ENCODE results near the gene TJP3.

The TJP3 gene

DNA sequence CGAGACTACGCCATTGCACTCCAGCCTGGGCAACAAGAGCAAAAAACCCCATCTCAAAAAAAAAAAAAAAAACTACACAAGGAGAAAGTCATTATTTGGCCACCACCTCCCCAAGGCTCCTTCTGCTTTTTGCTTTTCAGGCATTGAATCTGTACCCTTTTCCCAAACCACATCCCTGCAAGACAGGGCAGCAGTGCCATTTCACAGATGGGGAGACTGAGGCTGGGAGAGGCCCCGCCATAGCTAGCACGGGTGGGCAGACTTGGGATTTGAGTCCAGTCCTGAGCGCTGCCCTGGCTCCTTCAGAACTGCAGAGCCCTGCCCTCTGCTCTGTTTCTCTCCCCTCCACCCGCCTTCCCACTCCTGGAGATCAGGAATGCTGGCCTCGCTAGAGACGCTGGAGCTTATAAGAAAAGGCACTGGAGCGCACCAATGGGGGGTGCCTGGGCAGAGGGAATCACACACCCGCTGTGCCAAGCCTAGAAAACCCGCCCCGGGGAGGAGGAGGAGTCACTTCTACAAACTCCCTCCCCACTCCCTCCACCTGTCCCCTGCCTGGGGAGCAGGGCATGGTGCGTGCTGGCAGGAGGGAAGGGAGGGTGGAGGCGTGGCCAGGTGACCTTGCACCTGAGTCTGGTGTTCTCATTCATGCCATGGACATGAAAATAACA lies 17.6 kb downstream of the TJP3 start:
- Histone ChIP-seq H3K4me2 (ENCODE audit: low read length) (peak overlapping the region; percentile 59), H2AFZ (peak overlapping the region; percentile 19), H3K79me2 (no peaks in the 10 kb centered on the region), H3K4me3 (ENCODE audit: low read depth, low read length) (peak overlapping the region; percentile 40), H3K9me3 (ENCODE audit: control insufficient read depth, low read length) (no peaks in the 10 kb centered on the region), H3K27ac (peak overlapping the region; percentile 50), H3K9ac (no peak overlapping the region), H3K27me3 (ENCODE audit: control insufficient read depth, insufficient read depth, low read length) (no peaks in the 10 kb centered on the region), H3K36me3 (ENCODE audit: control insufficient read depth, insufficient read depth, low read length) (no peaks in the 10 kb centered on the region), H3K4me1 (peaks cover 7% of the 10 kb centered on the region)
- TF ChIP-seq CTCF (IDR thresholded peaks at IDR 0.05) = no peak

DNA sequence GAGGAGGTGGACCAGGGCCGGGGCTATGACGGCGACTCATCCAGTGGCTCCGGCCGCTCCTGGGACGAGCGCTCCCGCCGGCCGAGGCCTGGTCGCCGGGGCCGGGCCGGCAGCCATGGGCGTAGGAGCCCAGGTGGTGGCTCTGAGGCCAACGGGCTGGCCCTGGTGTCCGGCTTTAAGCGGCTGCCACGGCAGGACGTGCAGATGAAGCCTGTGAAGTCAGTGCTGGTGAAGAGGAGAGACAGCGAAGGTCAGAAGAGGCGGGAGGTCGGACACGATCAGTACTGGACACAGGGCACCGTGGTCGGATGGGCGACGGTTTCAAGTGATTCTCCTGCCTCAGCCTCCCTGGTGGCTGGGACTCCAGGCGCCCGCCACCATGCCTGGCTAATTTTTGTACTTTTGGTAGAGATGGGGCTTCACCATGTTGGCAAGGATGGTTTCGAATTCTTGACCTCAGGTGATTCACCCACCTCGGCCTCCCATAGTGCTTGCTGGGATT lies 22.3 kb downstream of the TJP3 start:
- Histone ChIP-seq H2AFZ (no peak overlapping the region), H3K36me3 (ENCODE audit: control insufficient read depth, insufficient read depth, low read length) (no peaks in the 10 kb centered on the region), H3K79me2 (no peaks in the 10 kb centered on the region), H3K4me2 (ENCODE audit: low read length) (no peak overlapping the region), H3K9ac (no peak overlapping the region), H3K27me3 (ENCODE audit: control insufficient read depth, insufficient read depth, low read length) (no peaks in the 10 kb centered on the region), H3K27ac (no peak overlapping the region), H3K4me3 (ENCODE audit: low read depth, low read length) (no peak overlapping the region), H3K9me3 (ENCODE audit: control insufficient read depth, low read length) (no peaks in the 10 kb centered on the region), H3K4me1 (peaks cover 3% of the 10 kb centered on the region)
- TF ChIP-seq CTCF (IDR thresholded peaks at IDR 0.05) = no peak

- no peak overlapping the region for H3K4me3 ChIP-seq (ENCODE audit: low read depth, low read length)
- no peaks in the 10 kb centered on the region for H3K27me3 ChIP-seq (ENCODE audit: control insufficient read depth, insufficient read depth, low read length)
- H3K9ac ChIP-seq = no peak overlapping the region
- no peaks in the 10 kb centered on the region for H3K9me3 ChIP-seq (ENCODE audit: control insufficient read depth, low read length)
- H3K4me2 ChIP-seq (ENCODE audit: low read length) = no peak overlapping the region
- no peak overlapping the region for H2AFZ ChIP-seq
- no peak for TF ChIP-seq CTCF (IDR thresholded peaks at IDR 0.05)
- no peaks in the 10 kb centered on the region for H3K79me2 ChIP-seq
- H3K36me3 ChIP-seq (ENCODE audit: control insufficient read depth, insufficient read depth, low read length) = no peaks in the 10 kb centered on the region
- H3K27ac ChIP-seq = no peak overlapping the region
- no peaks in the 10 kb centered on the region for H3K4me1 ChIP-seq
These were observed 23.9 kb downstream of the TJP3 start for GRCh38 chr19:3732108-3732507.

- Histone ChIP-seq H3K79me2 (no peaks in the 10 kb centered on the region), H3K4me3 (ENCODE audit: low read depth, low read length) (no peak overlapping the region), H3K4me2 (ENCODE audit: low read length) (no peak overlapping the region), H3K4me1 (no peaks in the 10 kb centered on the region), H3K9me3 (ENCODE audit: control insufficient read depth, low read length) (no peaks in the 10 kb centered on the region), H3K36me3 (ENCODE audit: control insufficient read depth, insufficient read depth, low read length) (no peaks in the 10 kb centered on the region), H3K27ac (no peak overlapping the region), H2AFZ (no peak overlapping the region), H3K27me3 (ENCODE audit: control insufficient read depth, insufficient read depth, low read length) (no peaks in the 10 kb centered on the region), H3K9ac (no peak overlapping the region)
- no peak for TF ChIP-seq CTCF (IDR thresholded peaks at IDR 0.05)
These were observed 25.5 kb downstream of the TJP3 start for GRCh38 chr19:3733549-3734309.
